Prostate gland (tissue), 2 donors: ENCODE results near the gene ATP6V1A. TPM values are rescaled to one million over a fixed set of nuclear protein-coding genes. Genes with fewer than 3 reads are reported as not detected.

Experiments used
- DNase-seq: peaks from one replicate; pipeline ENCODE4 v3.0.0-alpha.2; 2019; ENCODE audit warnings: low spot score
- H3K27ac ChIP-seq, 2 donors: fragments of 200-600 bp; sonication (generic); 2 replicates each; pipeline ENCODE4 v1.5.1; 2017 to 2019
- H3K27me3 ChIP-seq: fragments of 200-600 bp; sonication (generic); replicated peaks from 2 replicates; pipeline ENCODE4 v1.5.1; 2019; ENCODE audit not compliant: insufficient read depth
- H3K36me3 ChIP-seq, 2 donors: fragments of 200-600 bp; sonication (generic); 1 replicate in 1 of 2; 2 replicates in 1 of 2; pipeline versions ENCODE4 v1.5.1 to v1.8.1; 2017 to 2019
- H3K4me1 ChIP-seq: fragments of 200-600 bp; sonication (generic); replicated peaks from 2 replicates; pipeline ENCODE4 v1.5.1; 2019
- H3K4me3 ChIP-seq, 2 donors: fragments of 200-600 bp; sonication (generic); 2 replicates each; pipeline ENCODE4 v1.5.1; 2017 to 2019
- H3K9me3 ChIP-seq: fragments of 200-600 bp; sonication (generic); 2 replicates; pipeline ENCODE4 v1.5.1; 2017
- POLR2A ChIP-seq: fragments of 450-650 bp; IDR thresholded peaks from one replicate; pipeline ENCODE4 v1.6.1; 2016; ENCODE audit warnings: antibody characterized with exemption, mild to moderate bottlenecking
- POLR2AphosphoS5 ChIP-seq: sonication (generic); formaldehyde crosslinking; IDR thresholded peaks from one replicate; pipeline ENCODE4 v1.6.1; 2017; ENCODE audit warnings: antibody characterized with exemption
- WGBS: methylation state at CpG from one replicate; pipeline ENCODE4 v1.1.5; 2018; 5-methylcytosine and 5-hydroxymethylcytosine counted together
- intact Hi-C: fragments of 100-400 bp; cut with DNase I; formaldehyde crosslinking; loops from one replicate; pipeline ENCODE4 v1.14.2; 2022
- total RNA-seq, 2 donors: library from RNA; depleted of rRNA; stranded (reverse); fragments of >200 nt; gene quantifications; one replicate each; pipeline ENCODE4 v1.1.0, GENCODE V29; 2016
- TF ChIP-seq, protein P1 (sequence below), 4 experiments: fragments of 200-600 bp in 2 of 4; fragments of 450-650 bp in 2 of 4; sonication (generic) in 2 of 4; IDR thresholded peaks; 1 replicate in 3 of 4; 2 replicates in 1 of 4; pipeline ENCODE4 v1.5.1; 2016 to 2019; ENCODE audit warnings: antibody characterized with exemption in 4 of 4, mild to moderate bottlenecking in 2 of 4, moderate library complexity in 2 of 4

ATP6V1A gene
- total RNA-seq, 2 donors from 2014 or later = 43.4 to 60.4 TPM

DNA sequence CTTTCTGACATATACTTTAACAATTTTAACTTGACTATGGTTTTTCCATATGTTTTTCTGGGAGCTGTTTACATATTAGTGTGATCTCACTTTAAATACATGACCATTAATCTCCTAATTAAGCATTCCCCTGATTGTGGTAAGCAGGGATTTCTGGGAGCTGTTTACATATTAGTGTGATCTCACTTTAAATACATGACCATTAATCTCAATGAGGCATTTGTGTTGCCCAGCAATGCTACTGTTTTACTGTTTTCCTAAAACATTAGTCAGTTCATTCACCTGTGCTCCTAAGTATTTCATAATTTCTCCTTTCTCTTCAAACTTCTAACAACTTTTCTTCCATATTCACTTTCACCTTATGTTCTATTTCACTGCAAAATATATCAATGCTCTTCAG lies 88.1 kb downstream of the ATP6V1A start:
- no peak for DNase-seq
- no peaks in the 10 kb centered on the region for H3K4me1 ChIP-seq
- no peaks in the 10 kb centered on the region for H3K27me3 ChIP-seq
- H3K4me3 ChIP-seq = no peak overlapping the region
- intact Hi-C loops = loop anchor here (5.0 to 10.0 kb wide), 2 partner anchors 77 to 100 kb away; no protein-coding TSS in a partner anchor
- TF ChIP-seq POLR2AphosphoS5 (no peak), POLR2A (no peak)
- TF ChIP-seq, protein P1, sequence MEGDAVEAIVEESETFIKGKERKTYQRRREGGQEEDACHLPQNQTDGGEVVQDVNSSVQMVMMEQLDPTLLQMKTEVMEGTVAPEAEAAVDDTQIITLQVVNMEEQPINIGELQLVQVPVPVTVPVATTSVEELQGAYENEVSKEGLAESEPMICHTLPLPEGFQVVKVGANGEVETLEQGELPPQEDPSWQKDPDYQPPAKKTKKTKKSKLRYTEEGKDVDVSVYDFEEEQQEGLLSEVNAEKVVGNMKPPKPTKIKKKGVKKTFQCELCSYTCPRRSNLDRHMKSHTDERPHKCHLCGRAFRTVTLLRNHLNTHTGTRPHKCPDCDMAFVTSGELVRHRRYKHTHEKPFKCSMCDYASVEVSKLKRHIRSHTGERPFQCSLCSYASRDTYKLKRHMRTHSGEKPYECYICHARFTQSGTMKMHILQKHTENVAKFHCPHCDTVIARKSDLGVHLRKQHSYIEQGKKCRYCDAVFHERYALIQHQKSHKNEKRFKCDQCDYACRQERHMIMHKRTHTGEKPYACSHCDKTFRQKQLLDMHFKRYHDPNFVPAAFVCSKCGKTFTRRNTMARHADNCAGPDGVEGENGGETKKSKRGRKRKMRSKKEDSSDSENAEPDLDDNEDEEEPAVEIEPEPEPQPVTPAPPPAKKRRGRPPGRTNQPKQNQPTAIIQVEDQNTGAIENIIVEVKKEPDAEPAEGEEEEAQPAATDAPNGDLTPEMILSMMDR (IDR thresholded peaks at IDR 0.05) = no peak
- H3K36me3 ChIP-seq = no peaks in the 10 kb centered on the region
- H3K27ac ChIP-seq = no peak overlapping the region
- H3K9me3 ChIP-seq = no peaks in the 10 kb centered on the region

DNA sequence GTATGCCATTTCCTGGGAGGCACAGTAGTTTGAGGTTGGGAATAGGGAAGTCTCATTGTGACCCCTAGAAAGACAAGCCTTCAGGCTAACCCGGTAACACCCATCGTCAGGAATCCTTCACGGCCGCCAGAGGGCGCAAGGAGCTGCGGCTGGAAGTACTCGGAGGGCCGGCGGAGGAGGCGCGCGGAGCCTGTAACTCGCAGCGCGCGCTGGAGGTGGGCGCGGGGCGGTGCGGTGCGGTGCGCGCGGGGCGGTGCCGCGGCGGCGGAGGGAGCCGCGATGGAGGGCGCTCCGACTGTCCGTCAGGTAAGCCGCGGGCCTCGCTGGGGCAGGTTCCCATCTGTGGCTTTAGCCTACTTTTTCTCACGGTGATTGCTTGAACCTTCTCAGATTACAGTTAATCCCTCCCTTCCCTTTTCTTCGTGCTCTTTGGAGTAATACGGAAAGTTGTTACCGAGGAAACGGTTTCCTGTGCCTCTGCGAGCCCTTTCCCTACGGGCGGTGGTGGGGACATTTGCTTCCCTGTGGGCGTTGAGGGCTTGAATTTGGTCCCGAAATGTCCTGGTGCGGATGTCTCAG lies 91.9 kb downstream of the ATP6V1A start, which contains the start of gene GRAMD1C:
Gene GRAMD1C (plus strand): TSS at position 158 of the 579 bp plus-strand sequence. CDS start 122 bp downstream, at position 280.
- H3K36me3 ChIP-seq = no peaks in the 10 kb centered on the region
- 1% methylated on average over 47 of the region's 48 CpGs for WGBS
- intact Hi-C loops = loop anchor here (5.0 to 10.0 kb wide), 2 partner anchors 74 to 104 kb away; no protein-coding TSS in a partner anchor
- H3K27me3 ChIP-seq = no peaks in the 10 kb centered on the region
- no peaks in the 10 kb centered on the region for H3K9me3 ChIP-seq
- TF ChIP-seq POLR2AphosphoS5 = peak; percentile 47
- TF ChIP-seq POLR2A = peak; percentile 14
- TF ChIP-seq, protein P1 (IDR thresholded peaks at IDR 0.05) = peak; percentile 73 to 95 (median 83)
- no peaks in the 10 kb centered on the region for H3K4me1 ChIP-seq
- DNase-seq = peak; percentile 84
- peak within 1 kb of the TSS; percentile 5 to 51 for H3K27ac ChIP-seq
- peak within 1 kb of the TSS; percentile 31 to 40 for H3K4me3 ChIP-seq

DNA sequence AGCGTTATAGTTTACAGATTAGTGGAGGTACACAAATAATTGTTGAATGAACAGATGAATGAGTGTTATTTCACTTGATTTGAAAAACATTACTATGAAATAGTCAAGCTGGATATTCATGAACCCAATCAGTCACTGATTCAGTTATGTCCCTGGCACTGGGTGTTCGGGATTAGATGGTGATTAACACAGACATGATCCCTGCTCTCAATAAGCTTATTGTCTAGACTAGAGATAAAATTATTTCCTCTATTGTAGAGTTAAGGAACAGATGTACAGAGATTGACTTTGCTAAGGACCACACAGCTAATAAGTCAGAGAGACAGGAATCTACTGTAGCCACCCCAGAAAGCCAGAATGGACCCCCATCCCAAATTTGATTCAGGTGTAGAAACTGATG lies 92.7 kb downstream of the ATP6V1A start:
- H3K4me1 ChIP-seq = no peaks in the 10 kb centered on the region
- H3K27ac ChIP-seq = peak overlapping the region in 1 of 2 donors; percentile 51
- DNase-seq = no peak
- no peak overlapping the region for H3K4me3 ChIP-seq
- 68% methylated on average over 2 of the region's 2 CpGs for WGBS
- H3K36me3 ChIP-seq = no peaks in the 10 kb centered on the region
- intact Hi-C loops = loop anchor here (5.0 to 10.0 kb wide), 2 partner anchors 73 to 105 kb away; no protein-coding TSS in a partner anchor
- H3K9me3 ChIP-seq = no peaks in the 10 kb centered on the region
- TF ChIP-seq POLR2A = no peak
- TF ChIP-seq POLR2AphosphoS5 = no peak
- TF ChIP-seq, protein P1 (IDR thresholded peaks at IDR 0.05) = no peak
- no peaks in the 10 kb centered on the region for H3K27me3 ChIP-seq

DNA sequence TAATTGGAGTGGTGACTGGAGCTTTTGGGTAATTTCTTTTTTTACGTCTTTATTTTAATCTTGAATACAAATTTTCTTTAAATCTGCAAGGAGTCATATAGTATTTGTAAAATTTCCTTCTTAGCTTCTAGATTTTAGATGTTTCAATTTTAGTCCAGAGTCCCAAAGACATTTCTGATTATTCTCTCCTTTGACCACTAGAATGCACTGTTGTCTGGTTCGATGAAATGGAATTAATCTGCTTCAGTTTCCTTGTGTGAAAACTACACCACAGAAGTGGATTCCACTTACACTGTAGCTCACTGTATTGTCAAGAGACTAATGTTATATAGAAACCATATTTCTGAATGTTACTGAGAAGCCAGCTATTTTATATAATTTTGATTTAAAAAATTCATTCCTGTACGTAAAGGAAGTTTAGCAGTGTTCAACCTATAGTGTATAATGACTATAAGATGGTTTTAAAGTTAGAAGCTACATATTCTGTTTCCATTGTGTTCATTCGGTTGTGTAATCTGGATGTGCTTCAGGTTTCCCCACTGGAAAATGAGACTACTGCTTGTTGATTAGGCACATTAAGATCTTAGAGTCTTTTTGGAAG lies 97.9 kb downstream of the ATP6V1A start:
- no peaks in the 10 kb centered on the region for H3K36me3 ChIP-seq
- H3K27ac ChIP-seq = no peak overlapping the region
- TF ChIP-seq POLR2A (no peak), POLR2AphosphoS5 (no peak)
- TF ChIP-seq, protein P1 (IDR thresholded peaks at IDR 0.05) = peak in 3 of 4 experiments; percentile 26 to 72 (median 61)
- no peak overlapping the region for H3K4me3 ChIP-seq
- H3K27me3 ChIP-seq = no peaks in the 10 kb centered on the region
- intact Hi-C loops = no loop called here
- H3K4me1 ChIP-seq = no peaks in the 10 kb centered on the region
- no peaks in the 10 kb centered on the region for H3K9me3 ChIP-seq
- no peak for DNase-seq
- WGBS = 50% methylated on average over 4 of the region's 4 CpGs
